ENCODE measurements around the gene YIF1A.

YIF1A gene

GRCh38 chr11:66247295-66247694, 41.6 kb downstream of the YIF1A start:
- no peak for ATAC-seq (ENCODE audit: low read depth)
- no peaks in the 10 kb centered on the region for H3K9me3 ChIP-seq (ENCODE audit: severe bottlenecking)
- no peaks in the 10 kb centered on the region for H3K4me1 ChIP-seq (ENCODE audit: insufficient read depth, poor library complexity, severe bottlenecking)

GRCh38 chr11:66243782-66244535, 45.0 kb downstream of the YIF1A start:
- ATAC-seq (ENCODE audit: low read depth): no peak
- Histone ChIP-seq H3K27me3 (ENCODE audit: insufficient read depth, poor library complexity, severe bottlenecking) (no peaks in the 10 kb centered on the region), H3K36me3 (ENCODE audit: low read depth) (peaks cover 24% of the 10 kb centered on the region), H3K4me3 (ENCODE audit: severe bottlenecking) (no peak overlapping the region), H3K4me1 (ENCODE audit: insufficient read depth, poor library complexity, severe bottlenecking) (no peaks in the 10 kb centered on the region), H3K27ac (ENCODE audit: poor library complexity, severe bottlenecking) (no peak overlapping the region), H3K9me3 (ENCODE audit: severe bottlenecking) (no peaks in the 10 kb centered on the region)
- no peak for TF ChIP-seq CTCF (IDR thresholded peaks at IDR 0.05; ENCODE audit: poor library complexity, severe bottlenecking)
- no peak for DNase-seq (ENCODE audit: low spot score)

More at GRCh38 chr11:66247295-66247694, 41.6 kb downstream of the YIF1A start:
- TF ChIP-seq CTCF (IDR thresholded peaks at IDR 0.05; ENCODE audit: poor library complexity, severe bottlenecking): no peak
- H3K27me3 ChIP-seq (ENCODE audit: insufficient read depth, poor library complexity, severe bottlenecking): no peaks in the 10 kb centered on the region
- no peak overlapping the region for H3K4me3 ChIP-seq (ENCODE audit: severe bottlenecking)
- no peak for DNase-seq (ENCODE audit: low spot score)
- no peaks in the 10 kb centered on the region; the same call in 1 of the 2 replicates for H3K36me3 ChIP-seq (ENCODE audit: low read depth)
- H3K27ac ChIP-seq (ENCODE audit: poor library complexity, severe bottlenecking): no peak overlapping the region

- DNase-seq (ENCODE audit: low spot score) (no peak), ATAC-seq (ENCODE audit: low read depth) (no peak)
- H3K4me3 ChIP-seq (ENCODE audit: severe bottlenecking): no peak overlapping the region
- H3K36me3 ChIP-seq (ENCODE audit: low read depth): peaks cover 24% of the 10 kb centered on the region
- no peak overlapping the region for H3K27ac ChIP-seq (ENCODE audit: poor library complexity, severe bottlenecking)
- no peaks in the 10 kb centered on the region for H3K9me3 ChIP-seq (ENCODE audit: severe bottlenecking)
- H3K4me1 ChIP-seq (ENCODE audit: insufficient read depth, poor library complexity, severe bottlenecking): no peaks in the 10 kb centered on the region
- H3K27me3 ChIP-seq (ENCODE audit: insufficient read depth, poor library complexity, severe bottlenecking): no peaks in the 10 kb centered on the region
- TF ChIP-seq CTCF (IDR thresholded peaks at IDR 0.05; ENCODE audit: poor library complexity, severe bottlenecking): no peak
These were observed 46.7 kb downstream of the YIF1A start for GRCh38 chr11:66242095-66242765.

GRCh38 chr11:66240781-66241136, 48.2 kb downstream of the YIF1A start:
- Histone ChIP-seq H3K27ac (ENCODE audit: poor library complexity, severe bottlenecking) (no peak overlapping the region), H3K27me3 (ENCODE audit: insufficient read depth, poor library complexity, severe bottlenecking) (no peaks in the 10 kb centered on the region), H3K4me1 (ENCODE audit: insufficient read depth, poor library complexity, severe bottlenecking) (no peaks in the 10 kb centered on the region), H3K9me3 (ENCODE audit: severe bottlenecking) (no peaks in the 10 kb centered on the region), H3K36me3 (ENCODE audit: low read depth) (peaks cover 24% of the 10 kb centered on the region), H3K4me3 (ENCODE audit: severe bottlenecking) (no peak overlapping the region)
- ATAC-seq (ENCODE audit: low read depth) (no peak), DNase-seq (ENCODE audit: low spot score) (no peak)
- TF ChIP-seq CTCF (IDR thresholded peaks at IDR 0.05; ENCODE audit: poor library complexity, severe bottlenecking): no peak

Data from RWPE2 (cell line).